ENCODE data around the gene SPTBN5. TPM values are rescaled to one million over a fixed set of nuclear protein-coding genes. Genes with fewer than 3 reads are reported as not detected.

SPTBN5 gene
- total and polyA plus RNA-seq, 4 donors: 1.6 to 3.5 (median 1.9) TPM

GRCh38 chr15:41829959-41830646 lies 63.8 kb downstream of the SPTBN5 start:
- Histone ChIP-seq H3K9ac (ENCODE audit: insufficient read depth in 1 of 2, low read length in 2 of 2) (no peak overlapping the region), H3K4me1 (ENCODE audit: control insufficient read depth in 5 of 5, insufficient read depth in 5 of 5, low read length in 5 of 5) (peaks cover 0 to 14% (median 0%) of the 10 kb centered on the region in 5 donors), H3K27me3 (ENCODE audit: control insufficient read depth in 3 of 3, insufficient read depth in 3 of 3, low read length in 2 of 3) (no peaks in the 10 kb centered on the region), H3K9me3 (ENCODE audit: control insufficient read depth in 4 of 4, insufficient read depth in 3 of 4, low read length in 3 of 4) (no peaks in the 10 kb centered on the region), H3K27ac (ENCODE audit: low read depth in 1 of 2, low read length in 1 of 2) (no peak overlapping the region), H3K4me3 (no peak overlapping the region), H3K36me3 (ENCODE audit: control insufficient read depth in 4 of 4, insufficient read depth in 4 of 4, low read length in 4 of 4) (peaks cover 0 to 18% (median 4%) of the 10 kb centered on the region in 4 donors)
- no peak for TF ChIP-seq CTCF (IDR thresholded peaks at IDR 0.05; ENCODE audit: control extremely low read depth, extremely low read depth)
- DNase-seq (no peak), ATAC-seq (ENCODE audit: insufficient read depth, low FRiP score) (no peak)
- WGBS, 2 donors: 95% methylated on average over 13 of the region's 13 CpGs

GRCh38 chr15:41828807-41829141 lies 65.1 kb downstream of the SPTBN5 start:
- Histone ChIP-seq H3K4me1 (ENCODE audit: control insufficient read depth in 5 of 5, insufficient read depth in 5 of 5, low read length in 5 of 5) (peaks cover 0 to 14% (median 0%) of the 10 kb centered on the region in 5 donors), H3K36me3 (ENCODE audit: control insufficient read depth in 4 of 4, insufficient read depth in 4 of 4, low read length in 4 of 4) (peaks cover 0 to 22% (median 7%) of the 10 kb centered on the region in 4 donors), H3K9ac (ENCODE audit: insufficient read depth in 1 of 2, low read length in 2 of 2) (peak overlapping the region in 1 of 2 donors; percentile 92), H3K4me3 (no peak overlapping the region), H3K27me3 (ENCODE audit: control insufficient read depth in 3 of 3, insufficient read depth in 3 of 3, low read length in 2 of 3) (no peaks in the 10 kb centered on the region), H3K27ac (ENCODE audit: low read depth in 1 of 2, low read length in 1 of 2) (no peak overlapping the region), H3K9me3 (ENCODE audit: control insufficient read depth in 4 of 4, insufficient read depth in 3 of 4, low read length in 3 of 4) (no peaks in the 10 kb centered on the region)
- WGBS, 2 donors: 15 to 31% methylated on average over 6 of the region's 6 CpGs
- TF ChIP-seq CTCF (IDR thresholded peaks at IDR 0.05; ENCODE audit: control extremely low read depth, extremely low read depth): no peak
- no peak for DNase-seq
- no peak for ATAC-seq (ENCODE audit: insufficient read depth, low FRiP score)

GRCh38 chr15:41827880-41828806 lies 65.7 kb downstream of the SPTBN5 start, which contains the start of gene JMJD7:
Gene JMJD7 (plus strand): TSS chr15:41828092. CDS start chr15:41828125, 33 bp downstream.
- H3K4me3 ChIP-seq: peak within 1 kb of the TSS; percentile 60
- peaks cover 0 to 14% (median 0%) of the 10 kb centered on the region in 5 donors for H3K4me1 ChIP-seq (ENCODE audit: control insufficient read depth in 5 of 5, insufficient read depth in 5 of 5, low read length in 5 of 5)
- 1% methylated on average over 58 to 66 of the region's 66 CpGs for WGBS, 2 donors
- peaks cover 0 to 28% (median 9%) of the 10 kb centered on the region in 4 donors for H3K36me3 ChIP-seq (ENCODE audit: control insufficient read depth in 4 of 4, insufficient read depth in 4 of 4, low read length in 4 of 4)
- no peaks in the 10 kb centered on the region for H3K27me3 ChIP-seq (ENCODE audit: control insufficient read depth in 3 of 3, insufficient read depth in 3 of 3, low read length in 2 of 3)
- no peaks in the 10 kb centered on the region for H3K9me3 ChIP-seq (ENCODE audit: control insufficient read depth in 4 of 4, insufficient read depth in 3 of 4, low read length in 3 of 4)
- ATAC-seq (ENCODE audit: insufficient read depth, low FRiP score) (peak; percentile 94), DNase-seq (peak; percentile 92 to 96 (median 94))
- peak within 1 kb of the TSS; percentile 83 to 86 for H3K27ac ChIP-seq (ENCODE audit: low read depth in 1 of 2, low read length in 1 of 2)
- peak within 1 kb of the TSS; percentile 63 to 92 for H3K9ac ChIP-seq (ENCODE audit: insufficient read depth in 1 of 2, low read length in 2 of 2)
- no peak for TF ChIP-seq CTCF (IDR thresholded peaks at IDR 0.05; ENCODE audit: control extremely low read depth, extremely low read depth)

Measured in lung (tissue), 12 donors.